ENCODE results near the gene FRMD4A.

The FRMD4A gene

DNA sequence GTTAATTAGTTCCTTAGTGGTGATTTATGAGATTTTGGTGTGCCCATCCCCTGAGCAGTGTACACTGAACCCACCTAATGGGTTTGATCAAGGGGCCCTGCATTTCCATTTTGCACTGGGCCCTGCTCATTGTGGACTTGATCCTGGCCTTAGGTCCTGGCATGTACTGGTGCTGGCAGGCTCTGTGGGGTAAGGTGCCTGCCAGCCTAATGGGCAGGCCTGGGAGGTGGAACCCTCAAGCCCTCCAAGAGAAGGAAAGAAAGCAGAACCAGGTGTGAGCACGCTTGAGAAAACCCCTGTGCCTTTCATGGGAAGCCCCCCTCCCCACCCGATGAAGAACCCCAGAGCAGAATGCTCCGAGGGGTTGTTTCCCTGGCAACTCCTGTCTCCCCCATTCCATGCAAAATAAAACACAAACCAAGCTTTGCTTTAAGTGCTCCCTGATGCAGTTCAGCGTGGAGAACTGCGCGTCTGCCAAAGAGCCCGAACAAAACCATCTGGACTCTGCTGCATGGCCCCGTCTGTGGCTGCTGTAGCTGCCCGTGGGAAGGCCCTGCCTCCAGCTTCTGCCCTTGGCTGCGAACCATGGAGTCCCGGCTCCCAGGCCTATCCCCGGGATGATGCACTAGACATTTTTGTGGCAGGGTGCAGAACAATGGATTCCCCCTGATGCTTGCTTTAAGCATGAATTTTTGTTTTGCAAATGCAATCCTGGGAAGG, 620.6 kb downstream of the FRMD4A start:
- DNase-seq (ENCODE audit: low read depth) = no peak
- no peak overlapping the region for H3K4me3 ChIP-seq (ENCODE audit: low read depth, low read length)
- TF ChIP-seq MYC (IDR thresholded peaks at IDR 0.05; ENCODE audit: low read depth, low read length) (no peak), POLR2A (IDR thresholded peaks at IDR 0.05; ENCODE audit: extremely low read depth, insufficient read length) (no peak)
- TF ChIP-seq, protein P1, sequence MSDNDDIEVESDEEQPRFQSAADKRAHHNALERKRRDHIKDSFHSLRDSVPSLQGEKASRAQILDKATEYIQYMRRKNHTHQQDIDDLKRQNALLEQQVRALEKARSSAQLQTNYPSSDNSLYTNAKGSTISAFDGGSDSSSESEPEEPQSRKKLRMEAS (IDR thresholded peaks at IDR 0.05; ENCODE audit: low read depth, low read length) = no peak
- TF ChIP-seq, protein P2, sequence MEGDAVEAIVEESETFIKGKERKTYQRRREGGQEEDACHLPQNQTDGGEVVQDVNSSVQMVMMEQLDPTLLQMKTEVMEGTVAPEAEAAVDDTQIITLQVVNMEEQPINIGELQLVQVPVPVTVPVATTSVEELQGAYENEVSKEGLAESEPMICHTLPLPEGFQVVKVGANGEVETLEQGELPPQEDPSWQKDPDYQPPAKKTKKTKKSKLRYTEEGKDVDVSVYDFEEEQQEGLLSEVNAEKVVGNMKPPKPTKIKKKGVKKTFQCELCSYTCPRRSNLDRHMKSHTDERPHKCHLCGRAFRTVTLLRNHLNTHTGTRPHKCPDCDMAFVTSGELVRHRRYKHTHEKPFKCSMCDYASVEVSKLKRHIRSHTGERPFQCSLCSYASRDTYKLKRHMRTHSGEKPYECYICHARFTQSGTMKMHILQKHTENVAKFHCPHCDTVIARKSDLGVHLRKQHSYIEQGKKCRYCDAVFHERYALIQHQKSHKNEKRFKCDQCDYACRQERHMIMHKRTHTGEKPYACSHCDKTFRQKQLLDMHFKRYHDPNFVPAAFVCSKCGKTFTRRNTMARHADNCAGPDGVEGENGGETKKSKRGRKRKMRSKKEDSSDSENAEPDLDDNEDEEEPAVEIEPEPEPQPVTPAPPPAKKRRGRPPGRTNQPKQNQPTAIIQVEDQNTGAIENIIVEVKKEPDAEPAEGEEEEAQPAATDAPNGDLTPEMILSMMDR (IDR thresholded peaks at IDR 0.05; ENCODE audit: low read depth, low read length) = no peak

DNA sequence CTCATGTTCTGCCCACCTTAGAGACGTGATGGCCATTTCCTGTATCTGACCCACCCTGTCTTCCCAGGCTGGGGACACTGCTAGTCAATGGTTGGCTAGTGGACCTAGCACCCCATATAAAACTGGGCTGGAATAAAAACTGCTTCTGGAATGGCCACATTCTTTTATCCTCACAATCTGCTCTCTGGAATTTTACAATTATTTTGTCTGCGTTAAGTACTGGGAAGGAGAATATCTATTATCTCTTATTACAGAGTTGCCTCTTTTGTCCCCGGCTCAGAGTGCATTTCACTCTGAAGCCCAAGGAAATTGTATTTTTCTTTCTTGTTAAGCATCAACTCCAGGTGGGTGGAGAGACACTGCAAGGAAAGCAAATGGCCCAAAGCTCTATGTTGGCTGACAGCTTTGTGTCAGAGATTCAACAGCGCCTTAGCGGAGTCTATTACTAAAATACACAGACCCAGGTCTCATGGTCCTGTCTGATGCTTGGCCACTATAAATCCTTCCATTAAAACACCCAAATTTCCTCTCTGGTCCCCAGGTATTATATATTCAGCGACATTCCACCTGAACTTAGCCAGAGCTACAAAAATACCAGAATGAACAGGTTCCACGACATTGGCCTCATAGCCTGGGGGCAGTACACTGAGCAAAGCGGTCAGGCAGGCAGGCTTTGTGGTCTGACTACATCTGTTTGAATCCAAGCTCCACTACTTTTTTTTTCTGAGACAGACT, 622.3 kb downstream of the FRMD4A start:
- no peak for DNase-seq (ENCODE audit: low read depth)
- TF ChIP-seq, protein P1 (IDR thresholded peaks at IDR 0.05; ENCODE audit: low read depth, low read length) = no peak
- TF ChIP-seq MYC (IDR thresholded peaks at IDR 0.05; ENCODE audit: low read depth, low read length) = no peak
- TF ChIP-seq POLR2A (IDR thresholded peaks at IDR 0.05; ENCODE audit: extremely low read depth, insufficient read length) = no peak
- TF ChIP-seq, protein P2 (IDR thresholded peaks at IDR 0.05; ENCODE audit: low read depth, low read length) = no peak
- H3K4me3 ChIP-seq (ENCODE audit: low read depth, low read length) = no peak overlapping the region

DNA sequence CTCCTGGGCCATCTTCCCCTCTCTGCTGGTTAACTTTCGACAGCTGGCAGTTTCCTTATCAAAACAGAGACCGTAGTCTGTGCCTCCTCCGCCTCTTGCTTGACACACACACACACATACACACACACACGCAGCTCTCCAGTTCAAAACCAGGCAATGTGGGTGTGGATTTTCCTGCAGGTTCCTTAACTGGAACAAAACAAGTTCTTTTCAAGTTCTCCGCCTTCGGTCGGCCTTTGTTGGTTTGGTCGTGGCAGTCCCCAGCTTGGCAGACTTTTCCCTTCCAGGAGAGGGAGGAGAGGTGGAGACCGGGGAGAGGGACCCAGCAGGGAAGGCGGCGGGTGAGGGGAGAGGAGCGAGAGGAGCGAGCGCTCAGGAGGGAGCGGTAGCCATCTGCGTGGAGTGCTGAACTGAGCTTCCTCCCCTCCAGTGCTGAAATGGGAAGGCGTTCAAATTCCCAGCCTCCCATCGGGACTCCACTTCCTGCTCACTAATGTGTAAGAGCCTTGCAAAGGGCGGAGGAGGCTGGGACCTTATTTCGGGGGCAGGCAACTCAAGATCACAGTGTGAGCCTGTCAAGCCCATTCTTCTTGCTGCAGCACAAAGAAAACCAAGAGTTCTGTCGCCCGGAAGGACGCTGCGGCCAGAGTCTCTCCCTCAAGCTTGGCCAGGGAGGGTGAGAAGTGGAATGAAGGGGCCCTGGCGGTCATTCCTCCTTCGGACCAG, 623.4 kb downstream of the FRMD4A start:
- H3K4me3 ChIP-seq (ENCODE audit: low read depth, low read length) = peak overlapping the region; percentile 36
- peak; percentile 58 for DNase-seq (ENCODE audit: low read depth)
- TF ChIP-seq, protein P1 (IDR thresholded peaks at IDR 0.05; ENCODE audit: low read depth, low read length) = no peak
- TF ChIP-seq MYC (IDR thresholded peaks at IDR 0.05; ENCODE audit: low read depth, low read length) (no peak), POLR2A (IDR thresholded peaks at IDR 0.05; ENCODE audit: extremely low read depth, insufficient read length) (no peak)
- TF ChIP-seq, protein P2 (IDR thresholded peaks at IDR 0.05; ENCODE audit: low read depth, low read length) = no peak

DNA sequence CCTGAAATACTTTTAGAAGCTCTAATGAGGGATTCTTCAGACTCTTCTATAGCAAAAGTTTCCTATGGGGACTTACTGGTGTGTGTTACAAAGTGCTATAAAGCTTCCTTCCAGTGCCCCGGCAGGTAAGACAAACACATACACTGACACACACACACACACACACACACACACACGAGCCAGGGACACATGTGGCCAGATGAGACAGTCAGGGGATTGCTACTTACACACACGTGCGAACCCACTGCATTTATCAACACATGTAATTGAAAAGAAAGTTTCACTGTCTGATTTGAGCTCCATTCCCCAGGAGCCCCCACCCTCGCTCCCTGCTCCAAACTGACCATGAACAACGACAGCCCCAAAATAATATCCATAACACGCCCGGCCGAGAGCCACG, 624.1 kb downstream of the FRMD4A start:
- no peak overlapping the region for H3K4me3 ChIP-seq (ENCODE audit: low read depth, low read length)
- TF ChIP-seq MYC (IDR thresholded peaks at IDR 0.05; ENCODE audit: low read depth, low read length) = no peak
- no peak for TF ChIP-seq POLR2A (IDR thresholded peaks at IDR 0.05; ENCODE audit: extremely low read depth, insufficient read length)
- TF ChIP-seq, protein P1 (IDR thresholded peaks at IDR 0.05; ENCODE audit: low read depth, low read length) = no peak
- TF ChIP-seq, protein P2 (IDR thresholded peaks at IDR 0.05; ENCODE audit: low read depth, low read length) = no peak
- no peak for DNase-seq (ENCODE audit: low read depth)

DNA sequence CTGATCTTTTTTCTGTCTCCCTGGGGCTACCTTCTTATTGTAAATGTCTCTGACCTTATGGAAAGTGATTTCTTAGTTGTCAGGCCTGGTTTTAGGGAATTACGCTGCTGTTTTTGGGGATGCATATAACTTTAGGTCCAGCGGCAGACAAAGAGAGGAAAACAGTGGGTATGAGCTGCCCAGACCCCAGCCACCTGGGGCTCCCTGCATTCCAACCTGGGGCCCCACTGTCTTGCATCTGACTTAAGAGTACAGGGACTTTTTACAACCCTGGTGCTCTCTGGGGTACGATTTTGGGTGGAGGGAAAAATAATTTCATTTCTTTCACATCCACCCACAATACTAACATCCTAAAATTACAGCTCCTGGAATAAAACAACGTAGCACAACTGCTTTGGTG, 624.5 kb downstream of the FRMD4A start:
- DNase-seq (ENCODE audit: low read depth) = no peak
- TF ChIP-seq, protein P2 (IDR thresholded peaks at IDR 0.05; ENCODE audit: low read depth, low read length) = no peak
- TF ChIP-seq MYC (IDR thresholded peaks at IDR 0.05; ENCODE audit: low read depth, low read length) (no peak), POLR2A (IDR thresholded peaks at IDR 0.05; ENCODE audit: extremely low read depth, insufficient read length) (no peak)
- TF ChIP-seq, protein P1 (IDR thresholded peaks at IDR 0.05; ENCODE audit: low read depth, low read length) = no peak
- H3K4me3 ChIP-seq (ENCODE audit: low read depth, low read length) = no peak overlapping the region

Data from NB4 (cell line).